MM.1S (cell line): ENCODE data around the gene VMP1.
"Not testable (repeated sequence)": the region's sequence is repeated elsewhere in the genome, so short reads cannot be mapped to it uniquely, and the experiment has no call there.

Source experiments
- DNase-seq: peaks from one replicate; pipeline ENCODE4 v3.0.0-alpha.2; 2015
- H2AFZ ChIP-seq: fragments of 300-600 bp; sonication (generic); 2 replicates; pipeline ENCODE4 v1.6.0; 2016; ENCODE audit warnings: antibody characterized with exemption, low read length
- H3F3A ChIP-seq: fragments of 300-600 bp; sonication (generic); 2 replicates; pipeline ENCODE4 v1.6.1; 2016; ENCODE audit warnings: mild to moderate bottlenecking, antibody characterized with exemption, low read length, moderate library complexity, mixed read lengths; ENCODE audit not compliant: insufficient read depth
- H3K27ac ChIP-seq: fragments of 300-600 bp; sonication (generic); 2 replicates; pipeline ENCODE4 v1.5.1; 2016; ENCODE audit warnings: mild to moderate bottlenecking, low read length
- H3K27me3 ChIP-seq: fragments of 300-600 bp; sonication (generic); replicated peaks from 2 replicates; pipeline ENCODE4 v1.6.0; 2016; ENCODE audit warnings: low read length; ENCODE audit not compliant: insufficient read depth
- H3K36me3 ChIP-seq: fragments of 300-600 bp; sonication (generic); replicated peaks from 2 replicates; pipeline ENCODE4 v1.6.1; 2016; ENCODE audit warnings: mild to moderate bottlenecking, low read length, mixed read lengths; ENCODE audit not compliant: insufficient read depth
- H3K4me1 ChIP-seq: fragments of 300-600 bp; sonication (generic); 2 replicates; pipeline ENCODE4 v1.6.1; 2016; ENCODE audit warnings: low read length, mixed read lengths
- H3K4me2 ChIP-seq: fragments of 300-600 bp; sonication (generic); 2 replicates; pipeline ENCODE4 v1.6.0; 2016; ENCODE audit warnings: low read depth, low read length
- H3K4me3 ChIP-seq: fragments of 300-600 bp; sonication (generic); 2 replicates; pipeline ENCODE4 v1.5.1; 2016; ENCODE audit warnings: low read length, mixed read lengths
- H3K79me2 ChIP-seq: fragments of 300-600 bp; sonication (generic); 2 replicates; pipeline ENCODE4 v1.6.1; 2016; ENCODE audit warnings: mixed run types, low read length, mixed read lengths
- H3K9ac ChIP-seq: fragments of 300-600 bp; sonication (generic); 2 replicates; pipeline ENCODE4 v1.6.1; 2016; ENCODE audit warnings: low read length, mixed read lengths
- H3K9me2 ChIP-seq: fragments of 300-600 bp; sonication (generic); replicated peaks from 2 replicates; pipeline ENCODE4 v1.6.1; 2016; ENCODE audit warnings: mild to moderate bottlenecking, low read length, mixed read lengths; ENCODE audit not compliant: insufficient read depth
- H3K9me3 ChIP-seq: fragments of 300-600 bp; sonication (generic); replicated peaks from 2 replicates; pipeline ENCODE4 v1.6.1; 2016; ENCODE audit warnings: mild to moderate bottlenecking, low read length, mixed read lengths; ENCODE audit not compliant: insufficient read depth
- H4K20me1 ChIP-seq: fragments of 300-600 bp; sonication (generic); 2 replicates; pipeline ENCODE4 v1.6.1; 2016; ENCODE audit warnings: mild to moderate bottlenecking, low read length, moderate library complexity, mixed read lengths; ENCODE audit not compliant: insufficient read depth
- EZH2 ChIP-seq: fragments of 300-600 bp; sonication (generic); optimal IDR thresholded peaks from 2 replicates; pipeline ENCODE3; 2017; ENCODE audit warnings: low read depth, mild to moderate bottlenecking, antibody characterized with exemption, low read length, mixed read lengths
- EZH2phosphoT487 ChIP-seq: fragments of 300-600 bp; sonication (generic); IDR thresholded peaks from 2 replicates; pipeline ENCODE4 v1.6.1; 2018; ENCODE audit warnings: antibody characterized with exemption, low read length
- TF ChIP-seq, protein P1 (sequence below): fragments of 300-600 bp; sonication (generic); IDR thresholded peaks from 2 replicates; pipeline ENCODE4 v1.5.1; 2016; ENCODE audit warnings: antibody characterized with exemption, low read length, mixed read lengths

Gene VMP1

GRCh38 chr17:59828478-59828760, 121.0 kb downstream of the VMP1 start:
- H3K4me3 ChIP-seq = no peak overlapping the region
- peak overlapping the region; percentile 76; the same call in 1 of the 2 replicates for H3K27ac ChIP-seq

GRCh38 chr17:59828819-59829216, 121.4 kb downstream of the VMP1 start:
- not testable (repeated sequence) for H3K27me3 ChIP-seq, H2AFZ ChIP-seq, H3K36me3 ChIP-seq, H3K9me2 ChIP-seq, H3K9ac ChIP-seq, H3K79me2 ChIP-seq, H4K20me1 ChIP-seq, DNase-seq, H3K9me3 ChIP-seq
- H3K4me3 ChIP-seq = peak overlapping the region; percentile 20; the same call in 1 of the 2 replicates
- H3K4me1 ChIP-seq = peaks cover 68% of the 10 kb centered on the region
- peaks cover 28% of the 10 kb centered on the region for H3F3A ChIP-seq
- H3K4me2 ChIP-seq = peak overlapping the region; percentile 51
- H3K27ac ChIP-seq = peak overlapping the region; percentile 76

More at GRCh38 chr17:59828478-59828760, 121.0 kb downstream of the VMP1 start:
- TF ChIP-seq, protein P1, sequence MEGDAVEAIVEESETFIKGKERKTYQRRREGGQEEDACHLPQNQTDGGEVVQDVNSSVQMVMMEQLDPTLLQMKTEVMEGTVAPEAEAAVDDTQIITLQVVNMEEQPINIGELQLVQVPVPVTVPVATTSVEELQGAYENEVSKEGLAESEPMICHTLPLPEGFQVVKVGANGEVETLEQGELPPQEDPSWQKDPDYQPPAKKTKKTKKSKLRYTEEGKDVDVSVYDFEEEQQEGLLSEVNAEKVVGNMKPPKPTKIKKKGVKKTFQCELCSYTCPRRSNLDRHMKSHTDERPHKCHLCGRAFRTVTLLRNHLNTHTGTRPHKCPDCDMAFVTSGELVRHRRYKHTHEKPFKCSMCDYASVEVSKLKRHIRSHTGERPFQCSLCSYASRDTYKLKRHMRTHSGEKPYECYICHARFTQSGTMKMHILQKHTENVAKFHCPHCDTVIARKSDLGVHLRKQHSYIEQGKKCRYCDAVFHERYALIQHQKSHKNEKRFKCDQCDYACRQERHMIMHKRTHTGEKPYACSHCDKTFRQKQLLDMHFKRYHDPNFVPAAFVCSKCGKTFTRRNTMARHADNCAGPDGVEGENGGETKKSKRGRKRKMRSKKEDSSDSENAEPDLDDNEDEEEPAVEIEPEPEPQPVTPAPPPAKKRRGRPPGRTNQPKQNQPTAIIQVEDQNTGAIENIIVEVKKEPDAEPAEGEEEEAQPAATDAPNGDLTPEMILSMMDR = no peak
- no peak for TF ChIP-seq EZH2
- no peak for TF ChIP-seq EZH2phosphoT487
- Histone ChIP-seq H3K79me2 (no peaks in the 10 kb centered on the region), H2AFZ (no peak overlapping the region), H3K9me2 (no peaks in the 10 kb centered on the region), H3K9ac (no peak overlapping the region), H4K20me1 (no peaks in the 10 kb centered on the region), H3K27me3 (no peaks in the 10 kb centered on the region), H3K4me2 (peak overlapping the region; percentile 51; the same call in 1 of the 2 replicates), H3K36me3 (no peaks in the 10 kb centered on the region), H3K4me1 (peaks cover 64% of the 10 kb centered on the region), H3K9me3 (no peaks in the 10 kb centered on the region), H3F3A (peaks cover 28% of the 10 kb centered on the region)
- DNase-seq = no peak

DNA sequence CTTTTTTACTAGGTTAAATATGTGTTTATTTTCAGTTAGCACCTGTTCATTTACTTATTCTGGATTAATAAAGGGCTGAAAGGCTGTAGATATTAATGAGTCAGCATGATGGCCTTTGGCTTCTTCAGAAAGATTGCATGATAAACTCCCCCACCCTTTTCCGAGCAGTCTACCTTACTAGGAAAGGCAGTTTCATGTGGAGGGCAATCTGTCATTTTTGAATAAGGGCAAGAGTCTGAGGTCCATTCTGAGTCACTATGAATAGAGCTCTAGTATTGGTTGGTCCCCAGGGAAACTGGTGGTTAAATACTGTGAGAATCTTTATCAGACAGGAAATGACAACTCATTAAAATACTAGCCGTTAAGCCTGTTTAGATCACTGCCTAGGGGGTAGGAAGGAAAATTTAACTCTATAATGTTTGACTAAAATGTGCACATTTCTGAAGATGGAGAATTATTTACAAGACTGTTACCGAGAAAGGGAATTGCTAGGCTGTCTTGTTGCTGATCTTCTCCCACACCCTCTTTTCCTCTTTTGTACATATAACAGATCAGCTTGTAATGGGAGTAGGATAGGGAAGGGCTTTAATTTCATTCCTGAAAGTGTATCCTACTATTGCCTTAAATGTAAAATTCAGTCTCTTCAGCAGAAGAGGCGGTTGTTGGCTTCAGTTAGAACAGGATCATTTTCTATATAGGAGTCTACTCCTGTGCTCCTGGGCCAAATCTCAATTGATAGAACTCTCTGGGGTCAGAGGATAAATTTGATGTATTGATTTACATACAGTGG, 122.0 kb downstream of the VMP1 start:
- H3K4me2 ChIP-seq = peak overlapping the region; percentile 51

More for the DNA sequence above, 122.0 kb downstream of the VMP1 start:
- Histone ChIP-seq H3K27ac (peak overlapping the region; percentile 76), H4K20me1 (no peaks in the 10 kb centered on the region), H3K27me3 (no peaks in the 10 kb centered on the region), H2AFZ (no peak overlapping the region), H3F3A (peaks cover 28% of the 10 kb centered on the region), H3K4me3 (peak overlapping the region; percentile 20; the same call in 1 of the 2 replicates), H3K9me3 (no peaks in the 10 kb centered on the region), H3K9me2 (no peaks in the 10 kb centered on the region), H3K36me3 (no peaks in the 10 kb centered on the region), H3K9ac (no peak overlapping the region), H3K79me2 (no peaks in the 10 kb centered on the region), H3K4me1 (peaks cover 70% of the 10 kb centered on the region)
- TF ChIP-seq EZH2phosphoT487 (no peak), EZH2 (no peak)
- TF ChIP-seq, protein P1 = no peak
- DNase-seq = peak; percentile 88
